AG09319 (cell line): ENCODE results near the gene SNPH.
A peak's percentile ranks its signal among the peaks of the same experiment; 100 is the strongest.

Experiments used
- DNase-seq: peaks from one replicate; pipeline ENCODE4 v3.0.0-alpha.2; 2010; ENCODE audit warnings: low read depth; ENCODE audit errors: extremely low read depth
- CTCF ChIP-seq: IDR thresholded peaks from 2 replicates; pipeline ENCODE4 v1.5.1; 2011; ENCODE audit warnings: low read depth, mild to moderate bottlenecking, inconsistent platforms, low read length, moderate library complexity

SNPH gene

GRCh38 chr20:1317545-1318255, 51.6 kb downstream of the SNPH start:
- no peak for TF ChIP-seq CTCF
- DNase-seq = no peak

GRCh38 chr20:1319051-1319450, 53.0 kb downstream of the SNPH start:
- no peak for DNase-seq
- TF ChIP-seq CTCF = no peak

GRCh38 chr20:1319462-1319861, 53.4 kb downstream of the SNPH start:
- DNase-seq = no peak
- TF ChIP-seq CTCF = no peak

GRCh38 chr20:1320016-1320415, 53.9 kb downstream of the SNPH start:
- no peak for DNase-seq
- TF ChIP-seq CTCF = no peak

GRCh38 chr20:1320902-1321653, 55.0 kb downstream of the SNPH start:
- no peak for TF ChIP-seq CTCF

GRCh38 chr20:1321654-1321939, 55.5 kb downstream of the SNPH start:
- no peak for TF ChIP-seq CTCF
- DNase-seq = no peak

More at GRCh38 chr20:1320902-1321653, 55.0 kb downstream of the SNPH start:
- DNase-seq = no peak

- DNase-seq = peak; percentile 77
- TF ChIP-seq CTCF = no peak
Measured at GRCh38 chr20:1322511-1323245, 56.6 kb downstream of the SNPH start.
